Psoas muscle (tissue), 8 donors: Measurements from ENCODE around the gene LAX1. TPM values are rescaled to one million over a fixed set of nuclear protein-coding genes. Genes with fewer than 3 reads are reported as not detected.
"Not testable (repeated sequence)": the region's sequence is repeated elsewhere in the genome, so short reads cannot be mapped to it uniquely, and the experiment has no call there.

Source experiments
- ATAC-seq, 4 donors: fragments of 200-7000 bp; cut with Tn5 transposase; one replicate each; pipeline ENCODE4 v1.9.1; 2020; ENCODE audit warnings: moderate library complexity in 3 of 4, mild to moderate bottlenecking in 2 of 4
- DNase-seq, 2 donors: peaks; one replicate each; pipeline ENCODE4 v3.0.0-alpha.2; 2020
- H3K27ac ChIP-seq: fragments of 200-600 bp; one replicate; pipeline ENCODE4 v1.8.0; 2022
- H3K27me3 ChIP-seq, 3 donors: fragments of 200-600 bp in 1 of 3; one replicate each; pipeline versions ENCODE4 v1.6.1 to v1.8.0; 2013 to 2022; ENCODE audit warnings: low read length in 2 of 3, mild to moderate bottlenecking in 2 of 3, moderate library complexity in 1 of 3; ENCODE audit not compliant: insufficient read depth in 3 of 3
- H3K36me3 ChIP-seq, 2 donors: fragments of 200-600 bp in 1 of 2; one replicate each; pipeline versions ENCODE4 v1.6.1 to v1.8.0; 2013 to 2022; ENCODE audit warnings: low read depth in 1 of 2, mild to moderate bottlenecking in 1 of 2, moderate library complexity in 1 of 2; ENCODE audit not compliant: insufficient read depth in 1 of 2
- H3K4me1 ChIP-seq: fragments of 200-600 bp; one replicate; pipeline ENCODE4 v1.8.0; 2022
- H3K4me3 ChIP-seq: fragments of 200-600 bp; one replicate; pipeline ENCODE4 v1.8.0; 2022; ENCODE audit warnings: mild to moderate bottlenecking
- H3K9me3 ChIP-seq: fragments of 200-600 bp; one replicate; pipeline ENCODE4 v1.8.0; 2022
- WGBS, 3 donors: extraction: QIAGEN DNeasy Blood & Tissue Kit; methylation state at CpG; one replicate each; pipeline versions ENCODE4 v1.1.6 to v1.1.7; 2013; 5-methylcytosine and 5-hydroxymethylcytosine counted together
- intact Hi-C, 2 donors: fragments of 100-400 bp; cut with DNase I; formaldehyde crosslinking; loops; one replicate each; pipeline versions ENCODE4 v1.11.0 to v1.14.2; 2022
- polyA plus RNA-seq, 3 donors: library from polyadenylated mRNA; stranded (reverse); fragments of 200-250 nt; gene quantifications; one replicate each; pipeline ENCODE4 v1.2.3, GENCODE V29; 2013
- total RNA-seq, 4 donors: library from RNA; stranded (reverse); fragmentation: NEBNext Ultra II Directional in 2 of 4; extraction: Animal tissue kit (Norgen Biotek cat#: 25700) in 2 of 4; gene quantifications; one replicate each; pipeline versions ENCODE4 v1.2.1 to v1.2.4, GENCODE V29; 2021 to 2023
- TF ChIP-seq, protein P1 (sequence below): fragments of 200-600 bp; IDR thresholded peaks from one replicate; pipeline ENCODE4 v1.8.0; 2022; ENCODE audit warnings: antibody characterized with exemption
- donor health status: healthy with polysubstance abuse.
- donor health status: DM: no; HTN: no; CAD: no; lungs with moderate emphysema.
- donor health status: Bipolar disorder and iron deficiency.
- donor health status: healthy.
- donor health status: DM: yes; HTN: yes; CAD: no.
- donor health status: DM: no; HTN: no; CAD: no.
- donor health status: DM: no; HTN: no; CAD: no.
- donor health status: DM: yes; HTN: yes; CAD: no.

Gene LAX1
- total and polyA plus RNA-seq, 7 donors = 0.04 to 0.17 (median 0.11) TPM; not detected in 1

DNA sequence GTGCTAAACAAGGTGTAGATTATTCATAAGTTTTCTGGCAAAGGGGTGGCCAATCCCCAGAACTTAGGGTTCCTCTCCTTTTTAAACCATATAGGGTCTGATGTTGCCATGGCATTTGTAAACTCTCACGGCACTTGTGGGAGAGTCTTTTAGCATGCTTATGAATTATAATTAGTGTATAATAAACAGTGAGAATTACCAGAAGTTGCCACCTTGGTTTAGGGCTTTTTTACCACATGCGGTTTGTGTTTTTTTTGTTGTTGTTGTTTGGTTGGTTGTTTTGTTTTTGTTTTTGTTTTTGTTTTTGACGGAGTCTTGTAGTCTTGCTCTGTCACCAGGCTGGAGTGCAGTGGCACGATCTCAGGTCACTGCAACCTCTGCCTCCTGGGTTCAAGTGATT, 8.9 kb upstream of the LAX1 start:
- Histone ChIP-seq H3K27ac (no peak overlapping the region), H3K36me3 (no peaks in the 10 kb centered on the region), H3K4me1 (peaks cover 2% of the 10 kb centered on the region), H3K4me3 (no peak overlapping the region), H3K9me3 (no peaks in the 10 kb centered on the region), H3K27me3 (no peaks in the 10 kb centered on the region)
- WGBS, 3 donors = 86 to 90% (median 86%) methylated on average over 4 of the region's 4 CpGs
- no peak for DNase-seq
- TF ChIP-seq, protein P1, sequence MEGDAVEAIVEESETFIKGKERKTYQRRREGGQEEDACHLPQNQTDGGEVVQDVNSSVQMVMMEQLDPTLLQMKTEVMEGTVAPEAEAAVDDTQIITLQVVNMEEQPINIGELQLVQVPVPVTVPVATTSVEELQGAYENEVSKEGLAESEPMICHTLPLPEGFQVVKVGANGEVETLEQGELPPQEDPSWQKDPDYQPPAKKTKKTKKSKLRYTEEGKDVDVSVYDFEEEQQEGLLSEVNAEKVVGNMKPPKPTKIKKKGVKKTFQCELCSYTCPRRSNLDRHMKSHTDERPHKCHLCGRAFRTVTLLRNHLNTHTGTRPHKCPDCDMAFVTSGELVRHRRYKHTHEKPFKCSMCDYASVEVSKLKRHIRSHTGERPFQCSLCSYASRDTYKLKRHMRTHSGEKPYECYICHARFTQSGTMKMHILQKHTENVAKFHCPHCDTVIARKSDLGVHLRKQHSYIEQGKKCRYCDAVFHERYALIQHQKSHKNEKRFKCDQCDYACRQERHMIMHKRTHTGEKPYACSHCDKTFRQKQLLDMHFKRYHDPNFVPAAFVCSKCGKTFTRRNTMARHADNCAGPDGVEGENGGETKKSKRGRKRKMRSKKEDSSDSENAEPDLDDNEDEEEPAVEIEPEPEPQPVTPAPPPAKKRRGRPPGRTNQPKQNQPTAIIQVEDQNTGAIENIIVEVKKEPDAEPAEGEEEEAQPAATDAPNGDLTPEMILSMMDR = no peak
- intact Hi-C loops = no loop called here
- ATAC-seq = no peak

DNA sequence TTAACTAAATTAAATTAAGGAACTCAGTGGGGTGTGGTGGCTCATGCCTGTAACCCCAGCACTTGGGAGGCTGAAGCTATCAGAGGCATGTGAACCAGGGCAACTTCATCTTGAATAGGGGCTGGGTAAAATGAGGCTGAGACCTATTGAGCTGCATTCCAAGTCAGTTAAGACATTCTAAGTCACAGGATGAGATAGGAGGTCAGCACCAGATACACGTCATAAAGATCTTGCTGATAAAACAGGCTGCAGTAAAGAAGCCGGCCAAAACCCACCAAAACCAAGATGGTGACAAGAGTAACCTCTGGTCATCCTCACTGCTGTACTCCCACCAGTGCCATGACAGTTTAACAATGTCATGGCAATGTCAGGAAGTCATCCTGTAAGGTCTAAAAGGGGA, 6.2 kb upstream of the LAX1 start:
- ATAC-seq = not testable (repeated sequence)

DNA sequence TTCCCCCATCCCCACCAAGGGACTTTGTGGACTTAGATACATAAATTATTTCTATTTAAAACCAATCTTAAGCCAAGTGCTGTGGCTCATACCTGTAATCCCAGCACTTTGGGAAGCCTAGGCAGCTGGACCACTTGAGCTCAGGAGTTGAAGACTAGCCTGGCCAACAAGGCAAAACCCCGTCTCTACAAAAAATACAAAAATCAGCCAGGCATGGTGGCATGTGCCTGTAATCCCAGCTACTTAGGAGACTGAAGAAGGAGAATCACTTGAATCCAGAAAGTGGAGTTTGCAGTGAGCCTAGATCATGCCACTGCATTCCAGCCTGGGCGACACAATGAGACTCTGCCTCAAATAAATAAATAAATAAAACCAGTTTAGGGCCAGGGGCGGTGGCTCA, 4.5 kb upstream of the LAX1 start:
- ATAC-seq (no peak), DNase-seq (no peak)
- 88 to 94% (median 93%) methylated on average over 3 of the region's 3 CpGs for WGBS, 3 donors
- intact Hi-C loops = no loop called here
- H3K36me3 ChIP-seq = no peaks in the 10 kb centered on the region
- TF ChIP-seq, protein P1 = no peak
- no peaks in the 10 kb centered on the region for H3K4me1 ChIP-seq
- no peaks in the 10 kb centered on the region for H3K27me3 ChIP-seq
- no peaks in the 10 kb centered on the region for H3K9me3 ChIP-seq
- no peak overlapping the region for H3K27ac ChIP-seq
- H3K4me3 ChIP-seq = no peak overlapping the region

More for the DNA sequence above, 6.2 kb upstream of the LAX1 start:
- H3K9me3 ChIP-seq, intact Hi-C loops, H3K27me3 ChIP-seq, H3K27ac ChIP-seq, H3K4me1 ChIP-seq, DNase-seq, H3K4me3 ChIP-seq, H3K36me3 ChIP-seq: not testable (repeated sequence)
- 90 to 93% (median 92%) methylated on average over 2 of the region's 2 CpGs for whole genome bisulfite sequencing, 3 donors

DNA sequence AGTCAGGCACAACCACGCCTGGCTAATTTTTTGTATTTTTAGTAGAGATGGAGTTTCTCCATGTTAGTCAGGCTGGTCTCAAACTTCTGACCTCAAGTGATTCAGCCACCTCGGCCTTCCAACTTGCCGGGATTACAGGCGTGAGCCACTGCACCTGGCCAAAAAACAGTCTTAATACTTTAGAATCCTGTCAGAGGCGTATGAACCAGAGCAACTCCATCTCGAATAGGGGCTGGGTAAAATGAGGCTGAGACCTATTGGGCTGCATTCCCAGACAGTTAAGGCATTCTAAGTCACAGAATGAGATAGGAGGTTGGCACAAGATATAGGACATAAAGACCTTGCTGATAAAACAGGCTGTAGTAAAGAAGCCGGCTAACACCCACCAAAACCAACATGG, 3.0 kb upstream of the LAX1 start:
- H3K4me3 ChIP-seq, H3K27me3 ChIP-seq, H3K27ac ChIP-seq, H3K9me3 ChIP-seq, H3K36me3 ChIP-seq, DNase-seq, ATAC-seq, H3K4me1 ChIP-seq, intact Hi-C loops: not testable (repeated sequence)
- 81 to 85% (median 82%) methylated on average over 7 of the region's 7 CpGs for WGBS, 3 donors

DNA sequence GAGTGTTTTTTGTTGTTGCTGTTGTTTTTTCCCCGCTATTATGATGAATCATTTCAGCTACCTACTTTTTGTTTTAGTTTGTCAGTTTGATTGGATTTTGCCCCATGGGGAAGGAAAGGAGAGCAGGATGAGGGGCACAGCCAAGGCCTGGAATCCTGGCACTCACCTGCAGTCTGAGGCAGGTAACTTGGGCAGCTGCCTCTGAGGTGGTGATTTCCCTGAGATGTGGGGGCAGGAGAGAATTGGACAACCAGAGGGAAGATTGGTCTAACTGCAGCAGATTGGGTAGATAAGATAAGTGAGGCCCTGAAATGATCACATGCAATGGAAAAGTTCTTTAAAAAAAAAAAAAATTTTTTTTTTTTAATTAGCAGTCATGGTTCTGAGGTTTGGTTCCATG, 1.5 kb upstream of the LAX1 start:
- H3K9me3 ChIP-seq = no peaks in the 10 kb centered on the region
- no peak overlapping the region for H3K4me3 ChIP-seq
- H3K27ac ChIP-seq = no peak overlapping the region
- H3K4me1 ChIP-seq = peaks cover under 1% of the 10 kb centered on the region
- no peaks in the 10 kb centered on the region for H3K27me3 ChIP-seq
- H3K36me3 ChIP-seq = no peaks in the 10 kb centered on the region
- 94 to 100% (median 96%) methylated on average over 1 of the region's 1 CpG for WGBS, 3 donors
- TF ChIP-seq, protein P1 = no peak
- intact Hi-C loops = no loop called here
- ATAC-seq (no peak), DNase-seq (no peak)
